HepG2 (cell line): ENCODE data around the gene REPIN1. TPM values are rescaled to one million over a fixed set of nuclear protein-coding genes. Genes with fewer than 3 reads are reported as not detected.

Experiments
- CHCHD3 ChIP-seq: sonication (generic); formaldehyde crosslinking; IDR thresholded peaks from 2 replicates; pipeline ENCODE4 v1.8.0; 2022; ENCODE audit warnings: mild to moderate bottlenecking, missing genetic modification reagents, moderate library complexity
- CREM ChIP-seq, 2 experiments: sonication (generic) in 1 of 2; formaldehyde crosslinking in 1 of 2; IDR thresholded peaks; 2 replicates each; pipeline versions ENCODE4 v1.4.0 to v1.6.1; 2016 to 2020; ENCODE audit warnings: antibody characterized with exemption in 1 of 2, mild to moderate bottlenecking in 1 of 2, missing genetic modification reagents in 1 of 2
- DPF2 ChIP-seq: sonication (generic); formaldehyde crosslinking; IDR thresholded peaks from 2 replicates; pipeline ENCODE4 v1.4.0; 2020; ENCODE audit warnings: mild to moderate bottlenecking, low read depth, missing genetic modification reagents, borderline replicate concordance
- FIP1L1 ChIP-seq: fragments of 200-400 bp; formaldehyde crosslinking; IDR thresholded peaks from 2 replicates; pipeline ENCODE4 v1.6.1; 2018; ENCODE audit warnings: low read depth, mild to moderate bottlenecking, low read length, moderate library complexity, borderline replicate concordance; ENCODE audit not compliant: insufficient read depth
- GFI1 ChIP-seq: sonication (generic); formaldehyde crosslinking; IDR thresholded peaks from 2 replicates; pipeline ENCODE4 v1.5.0; 2020; ENCODE audit warnings: missing genetic modification reagents, mild to moderate bottlenecking, borderline replicate concordance
- IKZF5 ChIP-seq: IDR thresholded peaks from 2 replicates; pipeline ENCODE4 v1.6.1; 2018; ENCODE audit warnings: missing genetic modification reagents, mild to moderate bottlenecking, missing compliant biosample characterization
- MED8 ChIP-seq: sonication (generic); formaldehyde crosslinking; IDR thresholded peaks from 2 replicates; pipeline ENCODE4 v1.8.1; 2023; ENCODE audit warnings: mild to moderate bottlenecking, missing genetic modification reagents; ENCODE audit not compliant: insufficient replicate concordance
- MIXL1 ChIP-seq: IDR thresholded peaks from 2 replicates; pipeline ENCODE4 v1.6.1; 2016
- NBN ChIP-seq: fragments of 450-650 bp; conservative IDR thresholded peaks from 2 replicates; pipeline ENCODE4 v1.6.1; 2017
- NCOR1 ChIP-seq: fragments of 200-600 bp; sonication (generic); IDR thresholded peaks from 2 replicates; pipeline ENCODE4 v1.7.0; 2017; ENCODE audit warnings: antibody characterized with exemption, low read length, borderline replicate concordance
- NFIB ChIP-seq: sonication (generic); formaldehyde crosslinking; IDR thresholded peaks from 2 replicates; pipeline ENCODE4 v1.9.0; 2021; ENCODE audit warnings: missing genetic modification reagents, mild to moderate bottlenecking, borderline replicate concordance
- SMAD9 ChIP-seq: sonication (generic); formaldehyde crosslinking; IDR thresholded peaks from 2 replicates; pipeline ENCODE4 v1.5.1; 2020; ENCODE audit warnings: mild to moderate bottlenecking, missing genetic modification reagents
- ZBTB7A ChIP-seq: sonication (generic); formaldehyde crosslinking; IDR thresholded peaks from 2 replicates; pipeline ENCODE4 v1.8.0; 2022; ENCODE audit warnings: mild to moderate bottlenecking, missing genetic modification reagents
- ZKSCAN1 ChIP-seq: fragments of 150-350 bp; IDR thresholded peaks from 2 replicates; pipeline ENCODE4 v1.6.1; 2014; ENCODE audit warnings: low read length
- ZMAT5 ChIP-seq: sonication (generic); formaldehyde crosslinking; IDR thresholded peaks from 2 replicates; pipeline ENCODE4 v1.5.0; 2020; ENCODE audit warnings: mild to moderate bottlenecking, low read depth, missing genetic modification reagents, borderline replicate concordance
- ZNF12 ChIP-seq: sonication (generic); formaldehyde crosslinking; IDR thresholded peaks from 2 replicates; pipeline ENCODE4 v1.5.0; 2020; ENCODE audit warnings: missing genetic modification reagents
- ZNF121 ChIP-seq: sonication (generic); formaldehyde crosslinking; IDR thresholded peaks from 2 replicates; pipeline ENCODE4 v1.5.0; 2020; ENCODE audit warnings: mild to moderate bottlenecking, missing genetic modification reagents
- ZNF18 ChIP-seq: sonication (generic); formaldehyde crosslinking; IDR thresholded peaks from 2 replicates; pipeline ENCODE4 v1.8.0; 2022; ENCODE audit warnings: mild to moderate bottlenecking, missing genetic modification reagents; ENCODE audit not compliant: insufficient replicate concordance
- ZNF530 ChIP-seq: sonication (generic); formaldehyde crosslinking; IDR thresholded peaks from 2 replicates; pipeline ENCODE4 v1.5.0; 2020; ENCODE audit warnings: low read depth, mild to moderate bottlenecking, missing genetic modification reagents
- ZNF672 ChIP-seq: sonication (generic); formaldehyde crosslinking; IDR thresholded peaks from 2 replicates; pipeline ENCODE4 v1.8.1; 2022; ENCODE audit warnings: missing genetic modification reagents
- ZNF792 ChIP-seq: IDR thresholded peaks from 2 replicates; pipeline ENCODE4 v1.6.1; 2016
- polyA plus RNA-seq, 8 experiments: library from polyadenylated mRNA; depleted of rRNA in 3 of 8; stranded (reverse) in 7 of 8; unstranded in 1 of 8; fragments of >200 nt; fragmentation: Illumina TruSeq in 4 of 8; extraction: Trizol in 4 of 8; gene quantifications; 2 replicates each; pipeline versions ENCODE4 v1.2.1 to v1.2.3, GENCODE V29; 2011 to 2016; ENCODE audit warnings: low read depth in 4 of 8, missing spikeins in 1 of 8, mixed read lengths in 1 of 8; ENCODE audit not compliant: insufficient read depth in 1 of 8
- total RNA-seq, 5 experiments: library from RNA; depleted of rRNA; stranded (reverse); fragments of >200 nt; fragmentation: Illumina TruSeq; extraction: Trizol; gene quantifications; 2 replicates each; pipeline ENCODE4 v1.2.3, GENCODE V29; 2016; ENCODE audit warnings: low read depth in 1 of 5
- TF ChIP-seq, protein P1 (sequence below): IDR thresholded peaks from 2 replicates; pipeline ENCODE4 v1.6.1; 2016; ENCODE audit warnings: mild to moderate bottlenecking
- TF ChIP-seq, protein P2 (sequence below): fragments of 450-650 bp; IDR thresholded peaks from 2 replicates; pipeline ENCODE4 v1.6.1; 2016
- TF ChIP-seq, protein P3 (sequence below): sonication (generic); formaldehyde crosslinking; IDR thresholded peaks from 2 replicates; pipeline ENCODE4 v1.4.0; 2020; ENCODE audit warnings: mild to moderate bottlenecking, missing genetic modification reagents

The REPIN1 gene
- total and polyA plus RNA-seq, 2 of the 13 experiments (the other 11 are each of a cell fraction or from before 2014, with no cell fraction given), result 69.9 to 108 TPM

DNA sequence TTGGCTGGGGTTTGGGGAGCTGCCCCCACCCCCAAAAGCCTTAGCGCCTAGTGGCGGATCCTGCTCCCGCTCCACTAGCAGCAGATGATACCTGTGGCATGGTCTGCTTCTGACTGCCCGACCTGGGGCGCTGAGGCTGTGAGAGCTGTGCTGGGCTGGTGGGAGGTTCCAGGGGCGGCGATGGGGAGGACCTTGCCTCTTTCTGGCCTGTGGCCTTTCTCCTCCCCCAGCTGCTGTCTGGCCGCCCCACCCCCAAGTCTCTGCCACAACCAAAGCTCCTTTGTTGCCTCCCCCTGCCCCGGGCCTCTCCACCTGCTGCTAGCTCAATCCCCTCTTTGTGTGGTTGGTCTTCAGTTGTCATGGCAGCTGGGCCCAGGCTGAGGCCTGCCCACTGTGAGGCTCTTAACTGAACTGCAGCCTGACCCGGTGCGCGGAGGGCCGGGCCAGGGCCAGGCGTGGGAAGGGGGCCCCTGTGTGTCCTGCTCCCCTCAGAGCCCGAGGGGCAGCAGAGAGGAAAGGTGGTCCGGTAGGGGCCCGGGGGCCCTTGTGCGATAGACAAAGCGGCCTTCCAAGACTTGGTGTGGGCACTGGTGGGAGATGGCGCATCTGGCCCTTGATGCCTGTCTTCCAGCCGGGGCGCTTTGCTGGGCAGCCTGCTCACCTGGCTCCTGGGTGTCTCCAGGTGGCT, 15.2 kb downstream of the REPIN1 start (continued):
- TF ChIP-seq, protein P1, sequence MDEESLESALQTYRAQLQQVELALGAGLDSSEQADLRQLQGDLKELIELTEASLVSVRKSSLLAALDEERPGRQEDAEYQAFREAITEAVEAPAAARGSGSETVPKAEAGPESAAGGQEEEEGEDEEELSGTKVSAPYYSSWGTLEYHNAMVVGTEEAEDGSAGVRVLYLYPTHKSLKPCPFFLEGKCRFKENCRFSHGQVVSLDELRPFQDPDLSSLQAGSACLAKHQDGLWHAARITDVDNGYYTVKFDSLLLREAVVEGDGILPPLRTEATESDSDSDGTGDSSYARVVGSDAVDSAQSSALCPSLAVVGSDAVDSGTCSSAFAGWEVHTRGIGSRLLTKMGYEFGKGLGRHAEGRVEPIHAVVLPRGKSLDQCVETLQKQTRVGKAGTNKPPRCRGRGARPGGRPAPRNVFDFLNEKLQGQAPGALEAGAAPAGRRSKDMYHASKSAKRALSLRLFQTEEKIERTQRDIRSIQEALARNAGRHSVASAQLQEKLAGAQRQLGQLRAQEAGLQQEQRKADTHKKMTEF, result peak; percentile 73; the same call in 1 of the 2 replicates
- TF ChIP-seq, protein P2, sequence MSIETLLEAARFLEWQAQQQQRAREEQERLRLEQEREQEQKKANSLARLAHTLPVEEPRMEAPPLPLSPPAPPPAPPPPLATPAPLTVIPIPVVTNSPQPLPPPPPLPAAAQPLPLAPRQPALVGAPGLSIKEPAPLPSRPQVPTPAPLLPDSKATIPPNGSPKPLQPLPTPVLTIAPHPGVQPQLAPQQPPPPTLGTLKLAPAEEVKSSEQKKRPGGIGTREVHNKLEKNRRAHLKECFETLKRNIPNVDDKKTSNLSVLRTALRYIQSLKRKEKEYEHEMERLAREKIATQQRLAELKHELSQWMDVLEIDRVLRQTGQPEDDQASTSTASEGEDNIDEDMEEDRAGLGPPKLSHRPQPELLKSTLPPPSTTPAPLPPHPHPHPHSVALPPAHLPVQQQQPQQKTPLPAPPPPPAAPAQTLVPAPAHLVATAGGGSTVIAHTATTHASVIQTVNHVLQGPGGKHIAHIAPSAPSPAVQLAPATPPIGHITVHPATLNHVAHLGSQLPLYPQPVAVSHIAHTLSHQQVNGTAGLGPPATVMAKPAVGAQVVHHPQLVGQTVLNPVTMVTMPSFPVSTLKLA, result peak; percentile 23; the same call in 1 of the 2 replicates
- TF ChIP-seq ZNF12 (0 out of 2 replicates have a peak, but pooled peaks have one; percentile 22), IKZF5 (CRISPR knock-in tag) (peak; percentile 71; the same call in 1 of the 2 replicates), DPF2 (no peak), ZMAT5 (CRISPR knock-in tag) (no peak), ZNF792 (CRISPR knock-in tag) (no peak), GFI1 (CRISPR knock-in tag) (peak; percentile 86), NBN (no peak), MED8 (CRISPR knock-in tag) (no peak), CREM (IDR thresholded peaks at IDR 0.05) (no peak), CREM (CRISPR knock-in tag; IDR thresholded peaks at IDR 0.05) (no peak), NFIB (no peak), ZBTB7A (CRISPR knock-in tag) (no peak; the same call in none of the 2 replicates), ZKSCAN1 (no peak), ZNF121 (CRISPR knock-in tag) (no peak), MIXL1 (no peak), SMAD9 (CRISPR knock-in tag) (no peak), ZNF530 (CRISPR knock-in tag) (no peak), NCOR1 (peak; percentile 81; the same call in 1 of the 2 replicates), ZNF672 (CRISPR knock-in tag) (no peak), CHCHD3 (CRISPR knock-in tag) (no peak), FIP1L1 (no peak), ZNF18 (CRISPR knock-in tag) (no peak)
- TF ChIP-seq, protein P3, sequence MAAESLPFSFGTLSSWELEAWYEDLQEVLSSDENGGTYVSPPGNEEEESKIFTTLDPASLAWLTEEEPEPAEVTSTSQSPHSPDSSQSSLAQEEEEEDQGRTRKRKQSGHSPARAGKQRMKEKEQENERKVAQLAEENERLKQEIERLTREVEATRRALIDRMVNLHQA (CRISPR knock-in tag), result no peak
